T-helper 1 cell treated with Interleukin-12 subunit alpha and Interleukin-12 subunit beta and Interleukin-4 antibody, amounts not matched to agents 30 ng/mL and 1 ng/mL, for 36 hours (primary cell): ENCODE data around the gene OR52K1. TPM values are rescaled to one million over a fixed set of nuclear protein-coding genes. Genes with fewer than 3 reads are reported as not detected.

Experiments
- intact Hi-C: fragments of 100-400 bp; cut with micrococcal nuclease; formaldehyde crosslinking; loops from one replicate; pipeline ENCODE4 v1.15.1; 2024
- total RNA-seq: library from RNA; stranded (reverse); gene quantifications from 2 replicates; pipeline ENCODE4 v1.2.3, GENCODE V29; 2022

OR52K1 gene
- 0.05 TPM in 1 of 2 replicates, not detected in the other for total RNA-seq

DNA sequence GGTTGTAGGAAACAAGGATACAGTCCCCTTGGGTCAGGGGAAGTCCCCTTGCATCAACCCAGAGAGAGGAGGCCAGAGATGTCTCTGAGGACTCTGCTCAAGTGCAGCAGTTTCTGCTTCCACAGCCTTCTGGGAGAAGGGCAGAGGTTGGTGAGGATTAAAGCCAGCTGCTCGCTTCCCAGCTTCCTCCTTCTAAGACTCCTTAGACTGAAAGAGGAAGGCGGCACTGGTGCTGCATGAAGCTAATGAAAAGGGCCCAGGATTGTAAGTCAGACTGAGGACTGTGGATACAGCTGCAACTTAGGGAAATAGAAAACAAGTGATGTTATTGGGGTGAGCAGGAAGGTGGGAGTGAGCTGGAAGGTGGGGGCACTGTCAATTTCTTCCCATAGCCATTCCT lies at the start of gene OR52K1:
OR52K1 (plus strand) TSS at position 202 of the 400 bp plus-strand sequence. CDS start 6,255 bp downstream, outside the sequence.
- intact Hi-C loops: no loop called here

DNA sequence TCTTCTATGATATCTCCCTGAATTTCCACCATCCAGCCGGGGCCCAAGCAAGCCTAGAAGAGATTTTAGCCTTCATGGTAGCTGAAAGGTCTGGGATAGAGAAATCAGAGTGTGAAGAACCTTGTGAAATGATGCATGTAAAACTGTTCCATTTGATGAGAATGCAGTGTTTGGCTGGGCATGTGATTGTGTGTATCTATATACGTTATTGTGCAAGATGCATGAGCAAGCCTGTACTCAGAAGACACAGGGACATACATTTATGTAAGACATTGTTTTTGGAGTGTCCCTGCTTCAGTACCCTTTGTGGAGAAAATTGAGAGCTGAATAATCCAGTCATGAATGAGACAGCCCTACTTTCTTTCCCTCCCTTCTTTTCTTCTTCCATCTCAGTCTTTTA lies 48.6 kb upstream of the OR52K1 start:
- intact Hi-C loops: no loop called here

DNA sequence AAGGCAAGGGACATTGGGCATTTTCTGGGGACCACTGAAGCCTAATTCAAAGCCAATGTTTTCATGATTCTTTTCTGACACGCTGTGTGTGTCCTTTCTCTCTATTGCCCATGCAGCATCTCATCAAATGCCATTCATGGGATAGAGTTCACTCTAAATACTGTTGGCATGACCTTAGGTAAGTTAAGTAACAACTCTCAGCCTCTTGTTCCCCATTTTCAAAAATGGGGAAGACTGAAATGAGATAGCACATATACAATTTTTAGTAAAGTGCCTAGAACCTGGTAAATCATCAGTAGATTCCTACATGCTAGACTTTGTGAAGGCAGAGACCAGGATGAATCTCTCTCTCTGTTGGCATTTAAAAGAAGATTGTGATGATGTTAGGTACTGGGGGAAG lies 46.0 kb upstream of the OR52K1 start:
- intact Hi-C loops: no loop called here

DNA sequence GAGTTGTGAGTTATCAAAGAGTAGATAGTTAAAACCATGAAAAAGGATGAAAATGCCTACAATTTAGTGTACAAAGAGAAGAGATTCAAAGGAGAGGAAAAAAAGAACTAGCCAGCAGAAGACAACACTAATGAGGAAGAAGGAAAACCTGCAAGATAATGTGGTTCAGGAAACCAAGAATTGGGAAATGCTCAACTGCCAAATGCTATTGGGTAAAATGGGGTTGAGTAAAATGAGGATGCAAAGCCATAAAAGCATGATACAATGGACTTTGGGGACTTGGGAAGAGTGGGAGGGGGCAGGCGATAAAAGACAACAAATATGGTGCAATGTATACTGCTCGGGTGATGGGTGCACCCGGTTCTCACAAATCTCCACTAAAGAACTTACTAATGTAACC lies 40.9 kb upstream of the OR52K1 start:
- intact Hi-C loops: no loop called here

DNA sequence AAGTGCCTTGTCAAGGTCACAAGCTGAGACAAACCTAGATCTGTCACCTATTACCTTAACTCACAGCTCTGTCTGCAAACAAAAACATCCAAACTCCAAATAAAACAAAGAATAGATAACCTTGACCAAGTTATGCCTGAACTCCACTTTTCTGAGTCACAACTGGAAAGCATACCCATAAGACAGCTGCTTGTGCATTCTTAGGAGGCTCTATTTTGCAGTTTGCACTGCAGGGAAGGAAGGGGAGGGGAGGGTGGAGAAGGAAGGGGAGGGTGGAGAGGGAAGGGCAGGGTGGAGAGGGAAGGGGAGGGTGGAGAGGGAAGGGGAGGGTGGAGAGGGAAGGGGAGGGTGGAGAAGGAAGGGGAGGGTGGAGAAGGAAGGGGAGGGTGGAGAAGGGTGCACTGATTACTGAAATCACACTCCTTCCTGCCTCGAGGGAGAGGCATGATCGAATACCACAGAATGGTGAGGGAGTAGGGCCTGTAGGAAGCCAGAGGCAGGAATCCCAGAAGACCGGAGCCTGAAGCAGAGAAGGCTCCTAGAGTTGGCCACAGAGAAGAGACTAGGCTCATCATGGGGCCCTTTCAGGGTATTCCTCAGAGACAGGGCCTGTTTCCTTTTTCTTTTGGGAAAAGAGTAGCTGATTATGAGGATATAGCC lies 39.1 kb upstream of the OR52K1 start:
- intact Hi-C loops: no loop called here

DNA sequence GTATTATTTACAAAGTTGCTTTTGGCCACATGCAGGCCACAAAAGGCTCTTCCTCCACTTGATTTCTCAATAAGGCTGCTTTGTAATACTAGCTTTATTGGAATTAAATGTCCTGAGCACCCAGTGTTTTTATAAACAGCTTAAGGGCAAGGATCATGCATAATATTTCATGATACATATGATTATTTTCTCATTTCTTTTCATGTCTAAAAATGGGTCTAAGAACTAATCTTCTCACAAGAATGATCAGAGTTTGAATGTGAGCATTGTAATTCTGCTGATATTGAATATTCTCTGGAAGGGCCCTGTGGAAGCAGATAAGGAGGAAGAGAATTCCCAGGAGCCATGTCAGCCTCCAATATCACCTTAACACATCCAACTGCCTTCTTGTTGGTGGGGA lies 33.5 kb upstream of the OR52K1 start, which contains the start of gene OR52K2:
OR52K2 (plus strand) TSS at position 301 of the 400 bp plus-strand sequence; CDS start at position 346, 45 bp downstream.
- intact Hi-C loops: no loop called here

DNA sequence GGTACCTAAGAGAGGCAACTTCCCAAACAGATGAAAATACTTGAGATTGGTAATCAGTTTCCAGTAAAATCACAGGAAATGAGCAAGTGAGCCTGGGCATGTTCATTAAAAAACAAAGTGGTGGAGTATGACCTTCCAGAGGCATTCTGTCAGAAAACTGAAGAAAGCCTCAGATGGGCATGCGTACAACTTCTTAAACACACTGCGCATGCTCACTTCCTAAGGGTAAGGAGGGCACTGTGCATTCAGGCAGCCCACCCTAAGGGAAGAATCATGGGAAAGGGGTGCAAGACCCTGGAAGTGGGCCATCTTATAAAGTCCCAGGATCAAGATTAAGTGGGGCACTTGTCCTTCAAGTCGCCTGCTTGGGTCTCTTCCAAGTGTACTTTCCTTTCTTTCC lies 29.3 kb upstream of the OR52K1 start:
- intact Hi-C loops: no loop called here

DNA sequence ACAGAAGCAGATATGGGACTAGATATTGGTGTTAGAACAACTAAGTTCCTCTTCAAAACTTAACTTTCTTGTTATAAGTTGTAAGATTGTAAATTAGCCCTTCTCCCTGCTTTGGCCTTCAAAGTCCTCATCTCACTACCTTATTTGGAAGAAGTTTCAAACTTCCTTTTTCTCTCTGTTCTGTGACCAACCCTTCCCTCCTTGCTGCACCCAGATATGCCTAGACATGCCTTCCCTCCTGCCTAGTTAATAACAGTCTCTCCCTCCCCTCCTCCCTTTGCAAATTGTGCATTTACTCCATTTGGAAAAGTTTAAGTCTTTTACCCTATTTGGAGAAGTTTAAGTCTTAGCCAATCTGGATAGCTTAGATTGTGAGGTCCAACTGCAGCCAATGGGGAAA lies 28.4 kb upstream of the OR52K1 start:
- intact Hi-C loops: no loop called here

DNA sequence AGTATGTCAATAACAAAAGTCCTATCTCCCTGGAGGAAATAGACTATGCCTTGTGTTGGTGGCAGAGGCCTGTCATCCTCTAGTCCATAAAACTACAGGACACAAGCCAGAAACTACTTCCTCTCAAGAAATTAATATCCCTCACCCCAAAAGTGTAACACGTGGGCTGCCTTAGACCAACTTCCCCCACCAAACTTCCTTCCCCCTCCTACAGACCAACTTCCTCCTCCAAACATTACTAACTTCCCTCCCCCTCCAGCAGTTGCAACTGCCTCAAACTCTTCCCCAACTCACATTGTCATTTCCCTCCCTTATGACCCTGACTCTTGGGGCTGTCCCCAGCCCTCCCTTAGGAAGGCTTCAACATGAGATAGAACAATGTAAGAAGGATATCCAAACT lies 27.0 kb upstream of the OR52K1 start:
- intact Hi-C loops: no loop called here

DNA sequence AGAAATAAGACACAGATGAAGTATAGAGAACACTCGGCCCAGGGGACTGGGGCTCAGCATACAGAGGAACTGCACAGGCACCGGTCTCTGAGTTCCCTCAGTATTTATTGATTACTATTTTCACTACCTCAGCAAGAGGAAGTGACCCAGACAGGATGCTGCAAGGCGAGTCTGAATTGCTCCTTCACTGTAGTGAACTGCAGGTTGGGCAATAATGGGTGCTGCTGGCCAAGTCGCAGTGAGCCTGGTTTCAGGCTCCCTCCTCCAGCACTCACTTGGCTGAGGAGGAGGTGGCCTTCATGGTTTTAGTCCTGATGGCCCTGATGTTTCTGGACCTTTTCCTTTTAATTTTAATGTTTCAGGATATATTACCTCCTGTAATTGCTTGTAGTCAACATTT lies 22.9 kb upstream of the OR52K1 start:
- intact Hi-C loops: no loop called here

DNA sequence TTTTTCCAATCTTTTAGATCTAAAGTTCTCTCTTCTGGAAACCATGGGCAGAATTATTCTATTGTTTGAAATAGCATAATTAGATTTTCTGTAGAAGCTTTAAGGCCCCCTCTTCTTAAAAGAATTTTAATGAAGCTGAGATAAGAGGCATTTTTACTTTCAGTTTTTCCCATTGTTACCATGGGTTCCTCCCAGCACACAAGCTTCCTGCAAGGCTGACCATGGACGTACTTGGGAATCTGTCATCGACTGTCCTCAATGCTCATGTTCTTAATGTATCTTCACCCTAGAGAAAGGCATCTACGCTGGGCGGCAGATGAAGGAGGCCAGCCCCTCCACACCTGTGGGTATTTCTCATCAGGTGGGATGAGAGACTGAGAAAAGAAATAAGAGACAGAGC lies 22.3 kb upstream of the OR52K1 start:
- intact Hi-C loops: no loop called here

DNA sequence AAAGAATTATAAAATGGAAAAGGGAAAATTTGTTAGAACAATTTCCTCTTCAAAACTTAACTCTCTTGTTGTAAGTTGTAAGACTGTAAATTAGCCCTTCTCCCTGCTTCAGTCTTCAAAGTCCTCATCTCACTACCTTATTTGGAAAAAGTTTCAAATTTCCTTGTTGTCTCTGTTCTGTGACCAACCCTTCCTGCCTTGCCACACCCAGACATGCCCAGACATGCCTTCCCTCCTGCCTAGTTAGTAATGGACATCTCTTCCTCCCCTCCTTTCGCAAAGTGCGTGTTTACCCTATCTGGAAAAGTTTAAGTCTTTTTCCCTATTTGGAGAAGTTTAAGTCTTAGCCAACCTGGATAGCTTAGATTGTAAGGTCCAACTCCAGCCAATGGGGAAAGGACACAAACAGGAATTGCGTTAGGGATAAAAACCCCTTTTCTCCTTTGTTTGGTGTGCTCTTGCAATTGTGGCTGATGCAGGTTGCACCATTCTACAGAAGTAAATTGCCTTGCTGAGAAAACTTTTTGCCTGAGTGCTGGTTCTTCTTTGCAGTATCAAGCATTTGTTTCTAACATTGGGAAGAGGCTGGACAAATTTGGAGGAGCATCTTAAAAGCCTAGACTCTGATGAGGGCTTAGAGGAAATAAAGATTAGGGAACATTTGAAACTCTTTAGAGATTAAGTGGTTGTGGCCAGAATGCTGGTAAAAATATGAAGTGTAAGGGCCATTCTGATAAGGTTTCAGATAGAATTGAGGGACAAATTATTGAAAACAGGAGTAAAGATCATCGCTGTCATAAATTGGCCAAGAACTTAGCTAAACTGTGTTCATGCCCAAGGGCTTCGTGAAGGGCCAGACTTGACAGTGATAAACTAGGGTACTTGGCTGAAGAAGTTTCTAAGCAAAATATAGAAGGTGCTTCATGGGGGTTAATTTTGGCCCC lies 18.0 kb upstream of the OR52K1 start:
- intact Hi-C loops: no loop called here

DNA sequence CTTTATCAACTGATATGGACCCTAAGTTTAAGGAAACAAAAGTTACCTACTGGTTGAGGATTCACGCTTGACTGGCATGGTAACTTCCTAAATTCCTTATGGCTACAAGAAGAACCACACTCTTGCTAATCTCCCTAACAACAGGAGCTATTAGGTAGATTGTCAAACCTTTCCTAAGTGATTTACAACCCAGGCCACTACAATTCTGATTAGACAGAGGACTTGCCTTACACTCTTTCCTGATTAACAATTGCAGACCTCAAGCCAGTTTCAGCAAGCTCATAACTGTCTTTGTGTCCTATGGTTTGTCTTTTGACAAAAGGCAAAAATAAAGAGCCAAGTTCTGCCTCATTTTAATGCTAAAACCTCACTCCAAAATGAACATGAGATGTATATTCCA lies 17.0 kb upstream of the OR52K1 start:
- intact Hi-C loops: no loop called here

DNA sequence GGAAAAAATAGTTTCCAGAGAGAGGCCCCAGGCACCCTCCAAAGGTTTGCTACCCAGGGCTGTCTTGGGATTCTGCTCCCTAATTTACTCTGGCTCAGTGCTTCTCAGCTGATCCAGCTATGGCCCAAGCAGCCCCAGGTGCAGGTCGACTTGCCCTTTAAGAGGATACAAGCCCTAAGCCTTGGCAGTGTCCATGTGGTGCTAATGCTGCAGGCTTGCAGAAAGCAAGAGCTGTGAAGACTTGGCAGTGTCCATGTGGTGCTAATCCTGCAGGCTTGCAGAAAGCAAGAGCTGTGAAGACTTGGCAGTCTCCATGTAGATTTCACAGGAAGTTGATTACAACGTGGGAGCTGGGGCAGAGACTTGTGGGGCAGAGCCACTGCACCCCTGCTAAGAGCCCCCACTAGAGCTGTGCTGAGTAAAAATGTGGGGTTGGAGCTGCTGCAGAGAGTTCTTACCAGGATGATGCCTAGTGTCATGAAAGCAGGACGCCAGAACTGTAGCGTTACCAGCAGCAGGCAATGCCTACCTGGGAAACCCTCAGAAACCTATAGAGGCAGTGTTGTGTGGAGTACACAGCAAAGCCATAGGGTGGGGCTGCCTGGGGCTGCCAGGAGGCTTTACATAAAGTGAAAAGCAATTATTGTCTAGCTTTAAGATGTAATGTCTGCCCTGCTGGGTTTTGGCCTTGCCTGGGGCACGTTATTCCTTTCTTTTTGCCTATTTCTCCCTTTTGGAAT lies 16.1 kb upstream of the OR52K1 start:
- intact Hi-C loops: no loop called here

DNA sequence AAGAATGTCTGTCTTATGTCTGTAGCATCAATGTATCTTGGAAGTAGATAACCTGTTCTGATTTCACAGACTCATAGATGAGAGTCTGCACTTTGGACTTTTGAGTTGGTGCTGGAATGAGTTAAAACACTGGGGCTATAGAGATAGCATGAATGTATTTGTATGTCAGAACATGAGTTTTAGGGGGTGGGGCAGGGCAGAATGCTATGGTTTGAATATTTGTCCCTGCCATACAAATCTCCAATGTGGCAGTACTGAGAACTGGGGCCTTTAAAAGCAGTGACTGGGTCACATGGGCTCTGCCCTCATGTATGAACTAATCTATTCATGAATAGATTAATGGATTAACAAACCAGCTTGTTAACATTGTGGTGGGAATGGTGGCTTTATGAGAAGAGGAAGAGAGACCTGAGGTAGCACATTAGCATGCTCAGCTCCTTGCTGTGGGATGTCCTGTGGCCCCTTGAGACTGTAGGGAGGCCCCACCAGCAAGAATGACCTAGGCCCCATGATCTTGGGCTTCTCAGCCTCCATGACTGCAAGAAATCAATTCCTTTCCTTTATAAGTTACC lies 15.5 kb upstream of the OR52K1 start:
- intact Hi-C loops: no loop called here

DNA sequence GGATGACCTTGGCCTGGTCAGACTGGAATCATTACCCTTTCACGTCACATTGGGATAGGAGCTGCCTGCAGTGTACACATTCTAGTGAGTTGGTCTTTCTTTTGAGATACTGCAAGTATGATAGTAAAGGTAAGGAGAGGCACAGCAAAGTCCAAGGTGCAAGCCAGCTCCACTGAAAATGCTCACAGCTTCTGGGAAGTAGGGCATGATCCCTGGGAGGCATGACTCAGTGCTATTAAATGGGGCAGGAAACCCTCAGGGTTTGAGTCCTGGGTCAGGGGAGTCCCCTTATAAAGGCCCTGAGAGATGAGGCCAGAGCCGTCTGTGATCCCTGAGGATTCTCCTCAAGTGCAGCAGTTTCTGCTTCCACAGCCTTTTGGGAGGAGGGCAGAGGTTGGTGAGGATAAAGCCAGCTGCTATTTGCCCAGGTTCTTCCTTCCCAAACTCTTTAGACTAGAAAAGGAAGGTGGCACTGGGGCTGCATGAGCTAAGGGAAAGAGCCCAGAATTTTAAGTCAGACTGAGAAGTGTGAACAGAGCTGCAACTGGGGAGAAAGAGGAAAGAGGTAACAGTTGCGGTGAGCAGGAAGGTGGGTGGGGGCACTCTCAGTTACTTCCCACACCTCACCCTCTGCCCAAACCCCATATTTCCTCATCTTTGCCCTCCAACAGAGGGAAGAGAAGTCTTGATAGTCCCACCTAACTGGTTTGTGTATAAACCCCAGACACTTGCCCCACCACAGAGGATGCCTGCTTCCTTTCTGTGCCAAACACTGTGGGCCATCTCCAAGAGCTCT lies 14.4 kb upstream of the OR52K1 start:
- intact Hi-C loops: no loop called here

DNA sequence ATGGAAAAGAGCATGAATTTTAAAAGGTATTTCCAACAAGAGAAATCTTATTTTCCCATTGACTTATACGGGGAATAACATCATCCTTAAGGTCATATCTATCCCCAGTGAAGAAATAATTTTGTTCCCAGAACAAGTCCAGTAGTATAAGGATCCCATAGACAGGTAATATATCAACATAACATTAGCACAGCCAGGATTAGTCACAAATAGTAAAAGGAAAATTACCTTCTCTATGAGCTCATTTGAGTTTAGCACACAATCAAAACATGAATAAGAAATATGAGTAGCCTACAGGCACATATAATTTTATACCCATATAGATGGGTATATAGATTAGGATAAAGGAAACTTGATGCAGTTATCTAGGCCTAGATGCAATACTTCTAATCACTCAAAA lies 2.8 kb upstream of the OR52K1 start:
- intact Hi-C loops: no loop called here

DNA sequence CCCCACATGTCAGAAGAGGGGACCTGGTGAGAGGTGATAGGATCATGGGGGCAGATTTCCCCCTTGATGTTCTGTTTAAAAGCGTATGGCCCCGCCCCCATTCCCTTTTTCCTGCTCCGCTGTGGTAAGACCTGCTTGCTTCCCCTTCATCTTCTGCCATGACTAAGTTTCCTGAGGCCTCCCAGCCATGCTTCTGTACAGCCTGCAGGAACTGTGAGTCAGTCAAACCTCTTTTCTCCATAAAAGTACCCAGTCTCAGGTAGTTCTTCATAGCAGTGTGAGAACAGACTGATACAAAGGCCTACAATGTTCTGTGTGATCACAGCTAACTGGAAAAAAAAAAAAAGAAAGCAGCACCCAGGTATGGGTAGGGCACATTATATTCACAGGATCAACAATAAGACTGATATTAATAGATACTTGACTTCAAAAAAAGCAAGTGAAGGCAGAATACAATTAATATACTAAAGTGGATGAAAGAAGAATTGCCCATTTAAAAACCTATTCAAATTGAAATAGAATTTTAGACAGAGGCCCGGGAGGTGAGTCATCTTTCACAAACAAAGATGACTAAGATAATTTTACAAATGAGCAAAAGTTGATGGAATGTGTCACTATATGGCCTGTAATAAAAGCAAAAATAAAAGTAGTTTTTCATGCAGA lies 1.7 kb upstream of the OR52K1 start:
- intact Hi-C loops: no loop called here

DNA sequence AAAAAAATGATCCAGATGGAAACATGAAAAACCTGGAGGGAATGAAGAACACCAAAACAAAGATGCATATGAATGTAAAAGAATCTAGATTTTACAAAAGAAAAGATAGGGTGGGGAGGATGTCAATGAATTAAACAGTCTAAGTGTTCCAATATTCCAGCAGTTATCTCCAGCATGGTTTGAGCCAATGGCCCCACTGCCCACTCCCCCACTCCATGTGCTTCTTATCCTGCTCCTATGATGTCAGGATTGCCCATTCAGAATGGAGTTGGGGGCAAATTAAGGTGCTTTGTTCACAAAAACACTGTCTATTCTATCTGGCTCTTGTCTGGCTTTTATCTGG lies 1.2 kb upstream of the OR52K1 start:
- intact Hi-C loops: no loop called here

DNA sequence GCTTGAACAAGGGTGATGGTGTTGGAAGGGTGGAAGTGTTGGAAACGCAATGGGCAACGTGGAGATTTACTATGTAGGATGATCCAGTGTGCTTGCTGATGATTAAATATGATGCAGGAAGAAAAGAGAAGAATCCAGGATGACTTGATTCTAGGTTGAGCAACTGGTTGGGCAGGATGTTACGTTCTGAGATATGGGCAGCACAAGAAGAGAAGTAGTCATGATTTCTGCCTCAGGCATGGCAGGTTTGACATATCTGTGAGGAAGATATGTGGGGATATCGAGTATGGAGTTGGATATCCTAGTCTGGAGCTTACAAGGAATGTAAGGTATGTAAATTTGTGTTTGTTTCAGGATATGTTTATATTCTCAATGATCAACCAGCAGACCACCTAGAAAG lies 1.9 kb downstream of the OR52K1 start:
- intact Hi-C loops: no loop called here
